GM12878 (cell line): ENCODE results near the gene FGF14. TPM values are rescaled to one million over a fixed set of nuclear protein-coding genes. Genes with fewer than 3 reads are reported as not detected.

Source experiments
- ATAC-seq: fragments of 200-7000 bp; cut with Tn5 transposase; 3 replicates; pipeline ENCODE4 v1.9.1; 2020; ENCODE audit warnings: mild to moderate bottlenecking, moderate library complexity
- BruUV-seq: library from RNA; stranded (reverse); fragments of 400-500 nt; replicated peaks from 2 replicates; lab custom pipeline; 2021; lab: Mats Ljungman, UMichigan
- CTCF ChIA-PET: fragments of 300-600 bp; sonication (Branson Sonifier 250); formaldehyde crosslinking; extraction: SDS; loops from one replicate; lab custom pipeline; 2021; ENCODE audit warnings: inconsistent platforms; lab: Yijun Ruan, JAX
- POLR2A ChIA-PET: fragments of 350-600 bp; formaldehyde crosslinking; extraction: SDS; loops from one replicate; lab custom pipeline; 2021; ENCODE audit warnings: inconsistent platforms; lab: Charles Lee
- RAD21 ChIA-PET: fragments of 300-600 bp; sonication (Branson Sonifier 250); formaldehyde crosslinking; loops from one replicate; lab custom pipeline; 2023; ENCODE audit warnings: antibody characterized with exemption; ENCODE audit not compliant: unreplicated experiment; lab: Charles Lee
- SMC1A ChIA-PET: fragments of 300-600 bp; sonication (Branson Sonifier 250); formaldehyde crosslinking; loops from one replicate; lab custom pipeline; 2023; ENCODE audit not compliant: unreplicated experiment, uncharacterized antibody; lab: Charles Lee
- DNase-seq: peaks from one replicate; pipeline ENCODE4 v3.0.0-alpha.2; 2011; ENCODE audit warnings: low read depth, low spot score
- FAIRE-seq: peaks from 3 replicates; lab custom pipeline; 2011; peaks lifted over from hg19 to GRCh38; lab: Jason Lieb, UNC
- H2AFZ ChIP-seq: 2 replicates; pipeline ENCODE4 v1.6.0; 2011; ENCODE audit warnings: low read depth, low read length, control low read depth; ENCODE audit not compliant: control insufficient read depth
- H3K27ac ChIP-seq: 2 replicates; pipeline ENCODE4 v1.5.1; 2011; ENCODE audit warnings: control low read depth; ENCODE audit not compliant: control insufficient read depth, insufficient read depth
- H3K27me3 ChIP-seq, 2 experiments: replicated peaks in 1 of 2; 2 replicates each; pipeline versions ENCODE4 v1.6.0 to v1.6.1; 2011; ENCODE audit warnings: low read length in 1 of 2; ENCODE audit not compliant: control insufficient read depth in 2 of 2, insufficient read depth in 2 of 2
- H3K36me3 ChIP-seq, 2 experiments: 2 replicates each; pipeline ENCODE4 v1.5.1; 2011; ENCODE audit warnings: low read length in 1 of 2; ENCODE audit not compliant: control insufficient read depth in 2 of 2, insufficient read depth in 2 of 2
- H3K4me1 ChIP-seq: 2 replicates; pipeline ENCODE4 v1.6.1; 2011; ENCODE audit warnings: mild to moderate bottlenecking, low read length, moderate library complexity, mixed read lengths; ENCODE audit not compliant: control insufficient read depth, insufficient read depth
- H3K4me2 ChIP-seq: 2 replicates; pipeline ENCODE4 v1.6.0; 2011; ENCODE audit warnings: control low read depth; ENCODE audit not compliant: control insufficient read depth, insufficient read depth
- H3K4me3 ChIP-seq: fragments of 200-600 bp; sonication (generic); 2 replicates; pipeline ENCODE4 v1.5.1; 2016
- H3K79me2 ChIP-seq: 2 replicates; pipeline ENCODE4 v1.6.0; 2011; ENCODE audit warnings: low read length; ENCODE audit not compliant: control insufficient read depth, insufficient read depth
- H3K9ac ChIP-seq: 2 replicates; pipeline ENCODE4 v1.8.0; 2011; ENCODE audit warnings: low read length, control low read depth, mixed read lengths; ENCODE audit not compliant: control insufficient read depth, insufficient read depth
- H3K9me3 ChIP-seq: replicated peaks from 3 replicates; pipeline ENCODE4 v1.5.1; 2011; ENCODE audit warnings: mild to moderate bottlenecking, low read length; ENCODE audit not compliant: control insufficient read depth, insufficient read depth
- H4K20me1 ChIP-seq: 2 replicates; pipeline ENCODE4 v1.6.0; 2011; ENCODE audit not compliant: control insufficient read depth, insufficient read depth
- BCL11A ChIP-seq: IDR thresholded peaks from 2 replicates; pipeline ENCODE4 v1.6.1; 2011; ENCODE audit warnings: low read depth, low read length
- BCLAF1 ChIP-seq: fragments of 450-650 bp; IDR thresholded peaks from 2 replicates; pipeline ENCODE4 v1.6.1; 2017; ENCODE audit warnings: antibody characterized with exemption, mild to moderate bottlenecking, moderate library complexity
- CREB1 ChIP-seq: IDR thresholded peaks from 2 replicates; pipeline ENCODE4 v1.6.1; 2012; ENCODE audit warnings: low read depth, mild to moderate bottlenecking, inconsistent platforms
- ELK1 ChIP-seq: IDR thresholded peaks from 2 replicates; pipeline ENCODE4 v1.6.1; 2012; ENCODE audit warnings: low read depth, low read length, improper control_type of control experiment
- HDAC6 ChIP-seq: fragments of 200-600 bp; sonication (generic); IDR thresholded peaks from one replicate; pipeline ENCODE4 v1.8.0; 2017; ENCODE audit warnings: antibody characterized with exemption; ENCODE audit not compliant: unreplicated experiment
- HSF1 ChIP-seq: fragments of 150-350 bp; IDR thresholded peaks from 2 replicates; pipeline ENCODE4 v1.6.1; 2014; ENCODE audit warnings: mild to moderate bottlenecking, low read depth, low read length
- MTA2 ChIP-seq: fragments of 450-650 bp; IDR thresholded peaks from 2 replicates; pipeline ENCODE4 v1.6.1; 2016; ENCODE audit warnings: low read depth, mild to moderate bottlenecking, moderate library complexity
- MTA3 ChIP-seq: IDR thresholded peaks from 2 replicates; pipeline ENCODE4 v1.6.1; 2012; ENCODE audit warnings: low read length, inconsistent platforms, borderline replicate concordance
- RCOR1 ChIP-seq: conservative IDR thresholded peaks from 2 replicates; pipeline ENCODE4 v1.6.1; 2012; ENCODE audit warnings: low read depth, low read length, improper control_type of control experiment
- RUNX3 ChIP-seq: IDR thresholded peaks from 2 replicates; pipeline ENCODE4 v1.6.1; 2012; ENCODE audit warnings: low read length, inconsistent platforms
- SUZ12 ChIP-seq: fragments of 200-600 bp; sonication (generic); IDR thresholded peaks from one replicate; pipeline ENCODE4 v1.6.1; 2018; ENCODE audit warnings: antibody characterized with exemption, mild to moderate bottlenecking; ENCODE audit not compliant: unreplicated experiment
- TAF1 ChIP-seq: IDR thresholded peaks from 2 replicates; pipeline ENCODE4 v1.6.1; 2011; ENCODE audit warnings: mild to moderate bottlenecking, low read depth, low read length, borderline replicate concordance
- TCF3 ChIP-seq: IDR thresholded peaks from 2 replicates; pipeline ENCODE4 v1.6.1; 2012; ENCODE audit warnings: low read depth, mild to moderate bottlenecking, low read length, borderline replicate concordance; ENCODE audit not compliant: insufficient read depth
- ZNF622 ChIP-seq: fragments of 450-650 bp; IDR thresholded peaks from 2 replicates; pipeline ENCODE4 v1.6.1; 2017; ENCODE audit warnings: mild to moderate bottlenecking, inconsistent platforms
- WGBS: methylation state at CpG from one replicate; pipeline ENCODE4 v1.1.6; 2016; ENCODE audit warnings: low lambda C conversion rate; ENCODE audit not compliant: insufficient replicate concordance, insufficient coverage; ENCODE audit errors: missing lambda C conversion rate; 5-methylcytosine and 5-hydroxymethylcytosine counted together
- in situ Hi-C: fragments of 300-500 bp; cut with MboI; formaldehyde crosslinking; loops from 9 replicates; pipeline ENCODE4 v1.14.3; 2018; ENCODE audit warnings: mixed read lengths
- intact Hi-C: fragments of 100-400 bp; cut with micrococcal nuclease; formaldehyde crosslinking; loops from one replicate; pipeline ENCODE4 v1.14.2; 2022; ENCODE audit not compliant: unreplicated experiment
- polyA plus RNA-seq, 11 experiments: library from polyadenylated mRNA; depleted of rRNA in 4 of 11; unstranded in 6 of 11; stranded (reverse) in 5 of 11; fragments of >200 nt; fragmentation: Nextera tagmentation in 4 of 11; fragmentation: Illumina TruSeq in 1 of 11; extraction: Ambion mirVana in 4 of 11; extraction: Trizol in 1 of 11; gene quantifications; 1 replicate in 1 of 11; 2 replicates in 10 of 11; pipeline versions ENCODE4 v1.2.1 to v1.2.3, GENCODE V29; 2011 to 2016; ENCODE audit warnings: inconsistent platforms in 2 of 11, missing spikeins in 2 of 11, low read depth in 1 of 11
- total RNA-seq, 4 experiments: library from RNA; depleted of rRNA in 3 of 4; stranded (reverse); fragments of >200 nt in 3 of 4; fragmentation: Illumina TruSeq in 1 of 4; extraction: Trizol in 1 of 4; gene quantifications; 2 replicates each; pipeline versions ENCODE4 v1.2.1 to v1.2.3, GENCODE V29; 2013 to 2021

Gene FGF14
- total and polyA plus RNA-seq, 10 of the 15 experiments (the other 5 are each of a cell fraction or from before 2014, with no cell fraction given) = under 0.01 to 0.44 (median 0.04) TPM

GRCh38 chr13:101875091-101875490 lies 526.8 kb downstream of the FGF14 start:
- BruUV-seq = no TSS peak
- RAD21 ChIA-PET = no interaction called here
- peak; percentile 77 for ATAC-seq

GRCh38 chr13:101869553-101869952 lies 532.3 kb downstream of the FGF14 start:
- intact Hi-C loops (no loop called here), in situ Hi-C loops (no loop called here)
- SMC1A ChIA-PET = interaction anchor here (1.3 kb wide), 1 partner anchor 18 kb away, joined by 3 read pairs; no protein-coding TSS in a partner anchor
- H3K27ac ChIP-seq = no peak overlapping the region
- POLR2A ChIA-PET = no interaction called here
- no peak overlapping the region for H3K4me3 ChIP-seq
- H3K36me3 ChIP-seq = no peaks in the 10 kb centered on the region
- RAD21 ChIA-PET = no interaction called here
- ATAC-seq (peak; percentile 93), DNase-seq (no peak), FAIRE-seq (no peak)
- no peak overlapping the region for H3K9ac ChIP-seq
- BruUV-seq = no TSS peak
- H4K20me1 ChIP-seq = no peaks in the 10 kb centered on the region
- no peak overlapping the region for H2AFZ ChIP-seq
- no peaks in the 10 kb centered on the region for H3K4me1 ChIP-seq
- CTCF ChIA-PET = no interaction called here
- H3K4me2 ChIP-seq = no peak overlapping the region
- H3K9me3 ChIP-seq = no peaks in the 10 kb centered on the region
- H3K27me3 ChIP-seq = no peaks in the 10 kb centered on the region
- no peaks in the 10 kb centered on the region for H3K79me2 ChIP-seq
- no peak for TF ChIP-seq ZNF622
- no peak for TF ChIP-seq ELK1
- TF ChIP-seq SUZ12 = no peak
- no peak for TF ChIP-seq TAF1
- TF ChIP-seq MTA2 = no peak
- no peak for TF ChIP-seq BCLAF1
- no peak for TF ChIP-seq RUNX3
- no peak for TF ChIP-seq BCL11A
- no peak for TF ChIP-seq MTA3

More at GRCh38 chr13:101875091-101875490, 526.8 kb downstream of the FGF14 start:
- POLR2A ChIA-PET = no interaction called here
- no peaks in the 10 kb centered on the region for H3K4me1 ChIP-seq
- no peak overlapping the region for H3K4me3 ChIP-seq
- no peaks in the 10 kb centered on the region for H3K79me2 ChIP-seq
- no peak overlapping the region for H3K27ac ChIP-seq
- H3K27me3 ChIP-seq = no peaks in the 10 kb centered on the region
- intact Hi-C loops (no loop called here), in situ Hi-C loops (no loop called here)
- H2AFZ ChIP-seq = no peak overlapping the region
- H3K9ac ChIP-seq = no peak overlapping the region
- WGBS = 10% methylated on average over 3 of the region's 3 CpGs
- no peak overlapping the region for H3K4me2 ChIP-seq
- TF ChIP-seq RCOR1 = no peak
- no peak for TF ChIP-seq CREB1
- TF ChIP-seq HSF1 = no peak
- no peak for TF ChIP-seq TCF3
- no peak for TF ChIP-seq HDAC6
- no peaks in the 10 kb centered on the region for H3K9me3 ChIP-seq
- H3K36me3 ChIP-seq = no peaks in the 10 kb centered on the region
- CTCF ChIA-PET = no interaction called here
- SMC1A ChIA-PET = no interaction called here
- H4K20me1 ChIP-seq = no peaks in the 10 kb centered on the region
- no peak for DNase-seq
- no peak for FAIRE-seq
